Epithelial cell of proximal tubule (primary cell): ENCODE measurements around the gene CKAP5. TPM values are rescaled to one million over a fixed set of nuclear protein-coding genes. Genes with fewer than 3 reads are reported as not detected.

Experiments
- DNase-seq: peaks from one replicate; pipeline ENCODE4 v3.0.0-alpha.2; 2011; ENCODE audit warnings: low read depth
- H3K4me3 ChIP-seq: 2 replicates; pipeline ENCODE4 v1.5.1; 2011; ENCODE audit warnings: low read depth, mild to moderate bottlenecking, low read length
- total RNA-seq: library from RNA; depleted of rRNA; stranded (reverse); fragments of >200 nt; gene quantifications from 2 replicates; pipeline ENCODE4 v1.2.3, GENCODE V29; 2015
- TF ChIP-seq, protein P1 (sequence below): conservative IDR thresholded peaks from 2 replicates; pipeline ENCODE4 v1.5.1; 2012; ENCODE audit warnings: low read depth, mild to moderate bottlenecking, low read length

The CKAP5 gene
- total RNA-seq, 1 donor from 2014 or later = 101 TPM

GRCh38 chr11:46741600-46742484 is 104.2 kb downstream of the CKAP5 start:
- H3K4me3 ChIP-seq = no peak overlapping the region
- TF ChIP-seq, protein P1, sequence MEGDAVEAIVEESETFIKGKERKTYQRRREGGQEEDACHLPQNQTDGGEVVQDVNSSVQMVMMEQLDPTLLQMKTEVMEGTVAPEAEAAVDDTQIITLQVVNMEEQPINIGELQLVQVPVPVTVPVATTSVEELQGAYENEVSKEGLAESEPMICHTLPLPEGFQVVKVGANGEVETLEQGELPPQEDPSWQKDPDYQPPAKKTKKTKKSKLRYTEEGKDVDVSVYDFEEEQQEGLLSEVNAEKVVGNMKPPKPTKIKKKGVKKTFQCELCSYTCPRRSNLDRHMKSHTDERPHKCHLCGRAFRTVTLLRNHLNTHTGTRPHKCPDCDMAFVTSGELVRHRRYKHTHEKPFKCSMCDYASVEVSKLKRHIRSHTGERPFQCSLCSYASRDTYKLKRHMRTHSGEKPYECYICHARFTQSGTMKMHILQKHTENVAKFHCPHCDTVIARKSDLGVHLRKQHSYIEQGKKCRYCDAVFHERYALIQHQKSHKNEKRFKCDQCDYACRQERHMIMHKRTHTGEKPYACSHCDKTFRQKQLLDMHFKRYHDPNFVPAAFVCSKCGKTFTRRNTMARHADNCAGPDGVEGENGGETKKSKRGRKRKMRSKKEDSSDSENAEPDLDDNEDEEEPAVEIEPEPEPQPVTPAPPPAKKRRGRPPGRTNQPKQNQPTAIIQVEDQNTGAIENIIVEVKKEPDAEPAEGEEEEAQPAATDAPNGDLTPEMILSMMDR = no peak
- peak; percentile 27 for DNase-seq

DNA sequence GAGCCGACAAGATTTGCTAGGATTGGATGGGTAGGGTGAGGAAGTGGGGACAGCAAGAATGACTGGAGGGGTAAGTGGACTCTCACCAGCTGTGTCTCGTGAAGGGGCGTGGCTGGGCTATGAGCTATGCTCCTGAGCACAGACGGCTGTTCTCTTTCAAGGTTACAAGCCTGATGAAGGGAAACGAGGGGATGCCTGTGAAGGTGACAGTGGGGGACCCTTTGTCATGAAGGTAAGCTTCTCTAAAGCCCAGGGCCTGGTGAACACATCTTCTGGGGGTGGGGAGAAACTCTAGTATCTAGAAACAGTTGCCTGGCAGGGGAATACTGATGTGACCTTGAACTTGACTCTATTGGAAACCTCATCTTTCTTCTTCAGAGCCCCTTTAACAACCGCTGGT is 107.2 kb downstream of the CKAP5 start:
- DNase-seq = no peak
- no peak overlapping the region for H3K4me3 ChIP-seq
- TF ChIP-seq, protein P1 = no peak

DNA sequence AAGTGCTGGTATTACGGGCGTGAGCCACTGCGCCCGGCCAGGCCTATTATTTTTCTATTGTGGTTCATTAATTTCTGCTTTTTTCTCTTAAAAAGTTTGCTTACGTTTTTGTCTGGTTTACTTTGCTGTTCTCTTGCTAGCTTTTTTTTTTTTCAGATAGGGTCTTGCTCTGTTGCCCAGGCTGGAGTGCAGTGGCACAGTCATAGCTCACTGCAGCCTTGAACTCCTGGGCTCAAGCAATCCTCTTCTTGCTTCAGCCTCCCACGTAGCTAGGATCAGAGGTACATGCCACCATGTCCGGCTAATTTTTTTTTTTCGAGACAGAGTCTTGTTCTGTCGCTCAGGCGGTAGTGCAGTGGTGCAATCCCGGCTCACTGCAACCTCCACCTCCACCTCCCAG is 108.4 kb downstream of the CKAP5 start:
- H3K4me3 ChIP-seq = no peak overlapping the region
- no peak for DNase-seq
- TF ChIP-seq, protein P1 = no peak

- no peak for DNase-seq
- no peak overlapping the region for H3K4me3 ChIP-seq
- TF ChIP-seq, protein P1 = no peak
Measured at GRCh38 chr11:46736615-46737014, 109.5 kb downstream of the CKAP5 start.

- DNase-seq = no peak
- no peak overlapping the region for H3K4me3 ChIP-seq
- TF ChIP-seq, protein P1 = no peak
Measured at GRCh38 chr11:46736146-46736545, 109.9 kb downstream of the CKAP5 start.

- no peak overlapping the region for H3K4me3 ChIP-seq
- TF ChIP-seq, protein P1 = no peak
- DNase-seq = no peak
Measured at GRCh38 chr11:46733234-46733633, 112.8 kb downstream of the CKAP5 start.

DNA sequence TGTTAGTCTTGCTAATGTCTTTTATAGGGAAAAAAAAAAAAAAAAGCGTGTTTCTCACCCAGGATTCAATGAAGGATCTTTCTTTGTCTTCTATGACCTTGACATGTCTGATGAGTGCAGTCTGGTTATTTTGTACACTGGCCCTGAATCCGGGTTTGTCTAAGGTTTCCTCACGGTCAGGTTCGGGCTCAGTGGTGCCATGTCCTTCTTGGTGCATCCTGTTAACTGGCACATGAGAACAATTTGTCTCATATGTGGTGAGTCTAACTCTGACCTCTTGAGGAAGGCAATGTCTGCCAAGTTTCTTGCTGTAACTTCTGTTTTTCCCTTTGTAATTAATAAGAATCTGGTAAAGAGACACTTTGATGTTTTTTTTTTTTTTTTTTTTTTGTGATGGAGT is 114.5 kb downstream of the CKAP5 start:
- H3K4me3 ChIP-seq = no peak overlapping the region
- no peak for DNase-seq
- TF ChIP-seq, protein P1 = no peak
